Measurements from ENCODE around the gene SUZ12. TPM values are rescaled to one million over a fixed set of nuclear protein-coding genes. Genes with fewer than 3 reads are reported as not detected.
"Not testable (repeated sequence)": the region's sequence is repeated elsewhere in the genome, so short reads cannot be mapped to it uniquely, and the experiment has no call there.

The SUZ12 gene
- total RNA-seq, 1 experiment from 2014 or later, result 23.7 TPM

- DNase-seq (ENCODE audit: low read depth, low spot score), result no peak
Observed at GRCh38 chr17:32016231-32016630, 79.4 kb downstream of the SUZ12 start.

GRCh38 chr17:32019228-32019627, 82.4 kb downstream of the SUZ12 start:
- in situ Hi-C loops (cut with HindIII; ENCODE audit: low pct_unique_long_range_greater_than_20kb, low sequenced_read_pairs), result no loop called here
- DNase-seq (ENCODE audit: low read depth, low spot score), result no peak

More at GRCh38 chr17:32016231-32016630, 79.4 kb downstream of the SUZ12 start:
- in situ Hi-C loops (cut with HindIII; ENCODE audit: low pct_unique_long_range_greater_than_20kb, low sequenced_read_pairs), result no loop called here

DNA sequence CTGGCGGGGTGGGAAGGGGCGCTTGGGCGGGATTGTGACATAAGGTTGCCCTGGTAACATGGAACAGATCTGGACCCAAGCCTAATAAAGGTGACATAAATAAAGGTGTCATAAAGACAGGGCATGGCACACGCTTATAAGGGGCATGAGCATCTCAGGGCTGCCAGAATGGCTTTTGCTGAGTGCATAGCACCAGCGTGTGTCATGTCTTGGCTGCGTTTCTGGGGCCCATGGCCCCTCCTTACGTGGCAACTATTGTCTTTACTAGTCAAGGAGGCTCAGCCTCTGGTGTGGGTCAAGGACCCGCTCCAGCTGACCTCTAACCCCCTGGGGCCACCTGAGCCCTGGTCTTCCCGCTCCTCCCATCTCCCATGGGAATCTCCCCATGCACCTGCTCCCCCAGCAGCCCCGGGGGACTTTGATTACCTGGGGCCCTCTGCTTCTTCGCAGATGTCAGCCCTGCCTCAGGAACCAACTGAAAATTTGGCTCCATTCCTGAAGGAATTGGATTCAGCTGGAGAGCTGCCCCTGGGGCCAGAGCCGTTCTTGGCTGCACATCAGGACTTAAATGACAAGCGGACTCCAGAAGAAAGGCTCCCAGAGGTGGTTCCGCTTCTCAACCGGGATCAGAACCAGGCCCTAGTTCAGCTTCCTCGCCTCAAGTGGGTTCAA, 84.3 kb downstream of the SUZ12 start:
- no peak for DNase-seq (ENCODE audit: low read depth, low spot score)

DNA sequence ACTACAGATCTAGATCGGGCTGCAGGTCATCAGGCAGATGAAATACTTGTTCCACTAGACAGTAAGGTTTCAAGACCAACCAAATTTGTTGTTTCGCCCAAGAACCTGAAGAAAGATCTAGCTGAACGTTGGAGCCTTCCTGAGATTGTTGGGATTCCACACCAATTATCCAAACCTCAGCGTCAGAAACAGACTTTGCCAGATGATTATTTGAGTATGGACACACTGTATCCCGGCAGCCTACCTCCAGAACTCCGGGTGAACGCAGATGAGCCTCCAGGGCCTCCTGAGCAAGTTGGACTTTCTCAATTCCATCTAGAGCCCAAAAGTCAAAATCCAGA, 84.8 kb downstream of the SUZ12 start:
- in situ Hi-C loops (cut with HindIII; ENCODE audit: low pct_unique_long_range_greater_than_20kb, low sequenced_read_pairs), result no loop called here
- DNase-seq (ENCODE audit: low read depth, low spot score), result no peak

More for the DNA sequence above, 84.3 kb downstream of the SUZ12 start:
- in situ Hi-C loops (cut with HindIII; ENCODE audit: low pct_unique_long_range_greater_than_20kb, low sequenced_read_pairs), result no loop called here

GRCh38 chr17:32022554-32022953, 85.7 kb downstream of the SUZ12 start:
- DNase-seq (ENCODE audit: low read depth, low spot score); in situ Hi-C loops (cut with HindIII; ENCODE audit: low pct_unique_long_range_greater_than_20kb, low sequenced_read_pairs): not testable (repeated sequence)

DNA sequence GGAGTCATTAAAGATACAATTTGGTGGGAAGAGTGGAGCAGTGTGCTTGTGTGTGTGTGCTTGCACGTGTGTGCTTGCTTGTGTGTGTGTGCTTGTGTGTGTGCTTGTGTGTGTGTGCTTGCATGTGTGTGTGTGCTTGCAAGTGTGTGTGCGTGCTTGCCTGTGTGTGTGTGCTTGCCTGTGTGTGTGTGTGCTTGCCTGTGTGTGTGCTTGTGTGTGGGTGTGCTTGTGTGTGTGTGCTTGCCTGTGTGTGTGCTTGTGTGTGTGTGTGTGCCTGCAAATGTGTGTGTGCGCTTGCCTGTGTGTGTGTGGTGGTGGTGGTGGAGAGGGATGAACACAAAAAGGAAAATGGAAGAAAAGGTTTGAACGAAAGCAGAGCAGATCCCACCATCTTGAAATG, 90.5 kb downstream of the SUZ12 start:
- DNase-seq (ENCODE audit: low read depth, low spot score); in situ Hi-C loops (cut with HindIII; ENCODE audit: low pct_unique_long_range_greater_than_20kb, low sequenced_read_pairs): not testable (repeated sequence)

DNA sequence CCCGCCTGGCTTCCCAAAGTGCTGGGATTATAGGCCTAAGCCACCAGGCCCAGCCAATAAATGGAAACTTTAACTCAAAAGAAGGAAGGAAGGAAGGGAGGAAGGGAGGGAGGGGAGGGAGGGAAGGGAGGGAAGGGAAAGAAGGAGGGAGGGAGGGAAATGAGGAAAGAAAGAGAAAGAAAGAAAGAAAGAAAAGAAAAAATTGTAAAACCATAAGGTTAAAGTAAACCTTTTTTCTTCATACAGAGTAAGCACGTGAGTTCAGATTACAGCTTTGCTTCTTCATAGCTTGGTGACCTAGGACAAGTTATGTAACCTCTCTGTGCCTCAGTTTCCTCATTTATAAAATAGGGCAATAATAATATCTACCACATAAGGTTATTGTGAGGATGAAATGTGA, 96.4 kb downstream of the SUZ12 start:
- in situ Hi-C loops (cut with HindIII; ENCODE audit: low pct_unique_long_range_greater_than_20kb, low sequenced_read_pairs), result no loop called here
- DNase-seq (ENCODE audit: low read depth, low spot score), result no peak

GRCh38 chr17:32033812-32034211, 97.0 kb downstream of the SUZ12 start:
- in situ Hi-C loops (cut with HindIII; ENCODE audit: low pct_unique_long_range_greater_than_20kb, low sequenced_read_pairs); DNase-seq (ENCODE audit: low read depth, low spot score): not testable (repeated sequence)

GRCh38 chr17:32040246-32040645, 103.4 kb downstream of the SUZ12 start:
- in situ Hi-C loops (cut with HindIII; ENCODE audit: low pct_unique_long_range_greater_than_20kb, low sequenced_read_pairs); DNase-seq (ENCODE audit: low read depth, low spot score): not testable (repeated sequence)

DNA sequence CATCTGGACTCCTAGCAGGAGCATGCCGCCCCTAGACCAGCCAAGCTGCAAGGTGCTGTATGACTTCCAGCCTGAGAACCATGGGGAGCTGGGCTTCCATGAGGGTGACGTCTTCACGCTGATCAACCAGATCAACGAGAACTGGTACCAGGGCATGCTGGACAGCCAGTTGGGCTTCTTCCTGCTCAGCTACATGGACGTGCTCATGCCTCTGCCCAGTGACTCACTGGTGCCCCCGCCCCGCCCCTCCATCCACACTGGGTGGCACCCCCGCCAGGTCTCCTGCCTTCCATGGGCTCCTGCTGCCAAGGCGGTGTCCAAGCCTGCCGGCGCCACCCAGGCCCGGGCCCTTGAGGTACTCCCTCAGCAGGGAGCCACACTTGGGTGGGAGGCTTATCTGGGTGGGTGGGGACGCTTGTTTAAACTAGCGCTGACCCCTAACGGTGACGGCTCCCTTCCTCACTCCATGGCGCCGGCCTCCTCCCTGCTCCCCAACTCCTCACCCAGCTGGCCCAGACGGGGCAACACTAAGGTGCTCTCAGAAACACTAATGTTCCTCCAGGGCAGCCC, 104.6 kb downstream of the SUZ12 start:
- DNase-seq (ENCODE audit: low read depth, low spot score); in situ Hi-C loops (cut with HindIII; ENCODE audit: low pct_unique_long_range_greater_than_20kb, low sequenced_read_pairs): not testable (repeated sequence)

GRCh38 chr17:32042266-32042665, 105.5 kb downstream of the SUZ12 start:
- DNase-seq (ENCODE audit: low read depth, low spot score); in situ Hi-C loops (cut with HindIII; ENCODE audit: low pct_unique_long_range_greater_than_20kb, low sequenced_read_pairs): not testable (repeated sequence)

DNA sequence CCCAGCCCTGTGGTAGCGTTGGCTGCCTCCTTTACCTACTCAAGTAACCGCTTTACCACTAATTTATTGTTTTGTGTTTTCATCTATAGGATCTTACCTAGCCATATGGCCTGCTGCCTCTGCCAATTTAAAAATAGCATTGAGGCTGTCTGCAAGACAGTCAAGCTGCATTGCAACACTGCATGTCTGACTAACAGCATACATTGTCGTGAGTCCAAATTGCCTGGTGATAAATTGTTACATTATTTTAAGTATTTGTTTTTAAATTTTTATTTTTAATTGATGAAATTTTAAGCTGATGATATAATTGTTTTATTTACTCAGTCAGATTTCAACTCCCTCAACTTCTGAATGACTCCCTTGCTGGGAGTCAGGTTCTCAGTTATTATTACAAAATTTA, 108.8 kb downstream of the SUZ12 start:
- DNase-seq (ENCODE audit: low read depth, low spot score); in situ Hi-C loops (cut with HindIII; ENCODE audit: low pct_unique_long_range_greater_than_20kb, low sequenced_read_pairs): not testable (repeated sequence)

- in situ Hi-C loops (cut with HindIII; ENCODE audit: low pct_unique_long_range_greater_than_20kb, low sequenced_read_pairs); DNase-seq (ENCODE audit: low read depth, low spot score): not testable (repeated sequence)
Observed at GRCh38 chr17:32047663-32048062, 110.9 kb downstream of the SUZ12 start.

Small RNA genes within 50 kb of the gene (small RNA-seq; reads per million reads assigned to genes)
- 0 reads per million in 2 experiments for gene AC090616.4
- 0 to 0.86 reads per million in 2 experiments for gene RNA5SP437

Other genes with a start within 250 kb of the SUZ12 start
- gene COPRS, start 77.8 kb upstream of the SUZ12 start, total RNA-seq (2014; rRNA removed; shearing (Covaris generic)), result 166 and 171 TPM in 2 replicates
- gene UTP6, start 35.3 kb upstream of the SUZ12 start, total RNA-seq (2014; rRNA removed; shearing (Covaris generic)), result 51.9 and 59.3 TPM in 2 replicates
- gene LRRC37B, start 70.4 kb downstream of the SUZ12 start, total RNA-seq (2014; rRNA removed; shearing (Covaris generic)), result 9.4 and 11.8 TPM in 2 replicates
- gene RHOT1, start 205.5 kb downstream of the SUZ12 start, total RNA-seq (2014; rRNA removed; shearing (Covaris generic)), result 58.9 and 62.2 TPM in 2 replicates